ENCODE results near the gene CDK6.

- TF ChIP-seq CTCF (IDR thresholded peaks at IDR 0.05; ENCODE audit: low read depth, low read length), result peak; percentile 37
- TF ChIP-seq EZH2phosphoT487 (IDR thresholded peaks at IDR 0.05; ENCODE audit: low read depth), result no peak
Measured at GRCh38 chr7:92778972-92779371, 57.4 kb downstream of the CDK6 start.

Data from OCI-LY3 (cell line).